ENCODE data around the gene MGAT4D.

Gene MGAT4D

DNA sequence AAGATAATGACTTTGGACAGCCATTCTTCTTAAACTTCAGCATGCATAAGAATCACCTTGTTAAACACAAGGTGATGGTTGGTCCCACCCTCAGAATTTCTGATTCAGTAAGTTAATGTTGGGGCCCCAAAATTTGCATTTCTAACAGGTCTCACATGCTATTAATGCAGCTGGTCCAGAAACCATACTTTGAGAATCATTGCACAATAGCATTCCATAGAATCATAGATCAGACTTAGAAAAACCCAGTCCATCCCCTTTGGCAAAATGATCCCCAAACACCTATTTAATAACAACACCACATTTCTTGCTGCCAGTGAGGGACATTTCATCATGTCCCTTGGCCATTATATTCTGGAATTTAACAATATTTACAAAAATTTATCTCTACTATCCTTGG, 6.2 kb upstream of the MGAT4D start:
- TF ChIP-seq, protein P1, sequence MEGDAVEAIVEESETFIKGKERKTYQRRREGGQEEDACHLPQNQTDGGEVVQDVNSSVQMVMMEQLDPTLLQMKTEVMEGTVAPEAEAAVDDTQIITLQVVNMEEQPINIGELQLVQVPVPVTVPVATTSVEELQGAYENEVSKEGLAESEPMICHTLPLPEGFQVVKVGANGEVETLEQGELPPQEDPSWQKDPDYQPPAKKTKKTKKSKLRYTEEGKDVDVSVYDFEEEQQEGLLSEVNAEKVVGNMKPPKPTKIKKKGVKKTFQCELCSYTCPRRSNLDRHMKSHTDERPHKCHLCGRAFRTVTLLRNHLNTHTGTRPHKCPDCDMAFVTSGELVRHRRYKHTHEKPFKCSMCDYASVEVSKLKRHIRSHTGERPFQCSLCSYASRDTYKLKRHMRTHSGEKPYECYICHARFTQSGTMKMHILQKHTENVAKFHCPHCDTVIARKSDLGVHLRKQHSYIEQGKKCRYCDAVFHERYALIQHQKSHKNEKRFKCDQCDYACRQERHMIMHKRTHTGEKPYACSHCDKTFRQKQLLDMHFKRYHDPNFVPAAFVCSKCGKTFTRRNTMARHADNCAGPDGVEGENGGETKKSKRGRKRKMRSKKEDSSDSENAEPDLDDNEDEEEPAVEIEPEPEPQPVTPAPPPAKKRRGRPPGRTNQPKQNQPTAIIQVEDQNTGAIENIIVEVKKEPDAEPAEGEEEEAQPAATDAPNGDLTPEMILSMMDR (IDR thresholded peaks at IDR 0.05): no peak
- no peak for TF ChIP-seq ZFX (IDR thresholded peaks at IDR 0.05; ENCODE audit: borderline replicate concordance)
- H3K27ac ChIP-seq: no peak overlapping the region

DNA sequence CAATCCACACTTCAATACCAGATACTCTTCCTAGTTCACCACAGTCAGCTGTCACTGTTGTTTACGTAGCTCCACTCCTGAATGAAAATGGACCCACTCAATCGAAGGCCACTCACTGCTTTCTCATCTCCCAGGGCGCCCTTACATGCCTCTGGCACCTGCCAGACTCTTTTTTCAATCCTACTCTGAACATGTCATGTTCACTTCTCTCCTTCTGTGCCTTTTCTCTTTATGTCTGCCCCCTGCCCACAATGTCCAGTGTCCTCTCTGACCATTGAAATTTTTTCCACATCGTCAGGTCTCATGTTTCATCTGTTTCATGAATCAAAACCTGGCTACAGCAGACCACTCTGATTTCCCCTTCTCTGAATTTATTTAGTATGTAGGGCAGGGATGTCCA, 1.3 kb upstream of the MGAT4D start:
- TF ChIP-seq, protein P1 (IDR thresholded peaks at IDR 0.05): no peak
- TF ChIP-seq ZFX (IDR thresholded peaks at IDR 0.05; ENCODE audit: borderline replicate concordance): no peak
- H3K27ac ChIP-seq: no peak overlapping the region

DNA sequence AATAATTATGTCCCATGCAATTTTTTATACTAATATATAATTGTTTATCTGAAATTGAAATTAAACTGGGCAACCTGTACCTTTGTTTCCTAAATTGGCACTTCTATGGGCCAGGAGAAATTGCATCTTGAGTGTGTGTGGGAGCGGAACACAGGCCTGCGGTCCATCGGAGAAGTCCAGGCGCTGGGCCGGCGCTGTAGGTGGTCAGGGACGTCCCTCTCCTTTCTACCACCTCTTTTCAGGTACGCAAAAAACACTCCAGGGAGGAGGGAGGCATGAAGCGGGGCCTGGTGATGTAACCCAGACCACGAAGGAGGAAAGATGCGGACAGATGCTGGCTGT, 717 bp downstream of the MGAT4D start:
- no peak overlapping the region for H3K27ac ChIP-seq
- TF ChIP-seq, protein P1 (IDR thresholded peaks at IDR 0.05): no peak
- no peak for TF ChIP-seq ZFX (IDR thresholded peaks at IDR 0.05; ENCODE audit: borderline replicate concordance)

DNA sequence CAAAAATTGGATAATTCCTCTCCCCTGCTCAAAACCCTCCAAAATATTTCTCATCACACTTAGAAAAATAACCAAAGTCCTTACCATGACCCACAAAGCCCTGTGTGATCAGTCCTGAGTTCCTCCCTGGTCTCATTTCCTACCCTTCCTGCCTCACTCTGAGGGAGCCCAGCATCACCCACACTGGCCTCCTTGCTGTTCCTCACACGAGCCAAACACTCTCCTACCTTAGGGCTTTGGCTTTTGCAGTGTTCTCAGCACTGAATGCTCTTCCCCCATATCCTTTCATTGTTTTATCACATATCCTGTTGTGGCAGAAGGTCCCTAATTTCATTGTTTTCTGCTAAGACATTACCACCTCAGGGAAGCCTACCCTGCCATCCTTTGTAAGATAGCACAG, 12.2 kb downstream of the MGAT4D start:
- H3K27ac ChIP-seq: no peak overlapping the region
- TF ChIP-seq, protein P1 (IDR thresholded peaks at IDR 0.05): no peak
- no peak for TF ChIP-seq ZFX (IDR thresholded peaks at IDR 0.05; ENCODE audit: borderline replicate concordance)

DNA sequence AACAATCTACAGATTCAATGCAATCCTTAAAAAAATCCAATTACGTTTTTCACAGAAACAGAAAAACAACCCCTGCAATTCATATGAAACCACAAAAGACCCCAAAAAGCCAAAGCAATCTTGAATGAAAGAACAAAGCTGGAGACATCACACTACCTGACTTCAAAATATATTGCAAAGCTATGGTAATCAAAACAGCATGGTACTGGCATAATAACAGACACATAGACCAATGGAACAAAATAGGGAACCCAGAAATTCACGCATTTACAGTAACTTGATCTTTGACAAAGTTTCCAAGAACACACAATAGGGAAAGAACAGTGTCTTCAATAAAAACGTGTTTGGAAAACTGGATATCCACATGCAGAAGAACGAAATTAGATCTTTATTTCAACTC, 14.6 kb downstream of the MGAT4D start:
- no peak overlapping the region for H3K27ac ChIP-seq
- TF ChIP-seq ZFX (IDR thresholded peaks at IDR 0.05; ENCODE audit: borderline replicate concordance): no peak
- TF ChIP-seq, protein P1 (IDR thresholded peaks at IDR 0.05): no peak

DNA sequence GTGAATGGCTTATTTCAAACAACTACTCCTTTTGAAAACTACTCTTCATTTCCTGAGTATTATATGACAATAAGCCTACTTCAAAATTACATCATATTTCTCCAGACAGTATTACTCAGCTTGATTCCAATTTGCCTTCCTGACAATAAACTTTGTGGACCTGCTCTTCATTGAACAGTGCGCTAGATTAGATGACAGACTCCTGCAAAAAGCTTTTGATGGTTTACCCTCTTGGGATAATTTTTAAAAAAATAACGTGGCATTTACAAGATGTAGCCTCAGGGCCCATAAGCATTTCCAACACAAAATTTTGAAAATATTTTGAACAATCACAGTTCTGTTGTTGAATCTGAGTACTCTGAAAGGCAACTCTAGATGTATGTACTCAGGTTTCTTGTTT, 25.9 kb downstream of the MGAT4D start:
- TF ChIP-seq, protein P1 (IDR thresholded peaks at IDR 0.05): no peak
- no peak for TF ChIP-seq ZFX (IDR thresholded peaks at IDR 0.05; ENCODE audit: borderline replicate concordance)
- no peak overlapping the region for H3K27ac ChIP-seq

DNA sequence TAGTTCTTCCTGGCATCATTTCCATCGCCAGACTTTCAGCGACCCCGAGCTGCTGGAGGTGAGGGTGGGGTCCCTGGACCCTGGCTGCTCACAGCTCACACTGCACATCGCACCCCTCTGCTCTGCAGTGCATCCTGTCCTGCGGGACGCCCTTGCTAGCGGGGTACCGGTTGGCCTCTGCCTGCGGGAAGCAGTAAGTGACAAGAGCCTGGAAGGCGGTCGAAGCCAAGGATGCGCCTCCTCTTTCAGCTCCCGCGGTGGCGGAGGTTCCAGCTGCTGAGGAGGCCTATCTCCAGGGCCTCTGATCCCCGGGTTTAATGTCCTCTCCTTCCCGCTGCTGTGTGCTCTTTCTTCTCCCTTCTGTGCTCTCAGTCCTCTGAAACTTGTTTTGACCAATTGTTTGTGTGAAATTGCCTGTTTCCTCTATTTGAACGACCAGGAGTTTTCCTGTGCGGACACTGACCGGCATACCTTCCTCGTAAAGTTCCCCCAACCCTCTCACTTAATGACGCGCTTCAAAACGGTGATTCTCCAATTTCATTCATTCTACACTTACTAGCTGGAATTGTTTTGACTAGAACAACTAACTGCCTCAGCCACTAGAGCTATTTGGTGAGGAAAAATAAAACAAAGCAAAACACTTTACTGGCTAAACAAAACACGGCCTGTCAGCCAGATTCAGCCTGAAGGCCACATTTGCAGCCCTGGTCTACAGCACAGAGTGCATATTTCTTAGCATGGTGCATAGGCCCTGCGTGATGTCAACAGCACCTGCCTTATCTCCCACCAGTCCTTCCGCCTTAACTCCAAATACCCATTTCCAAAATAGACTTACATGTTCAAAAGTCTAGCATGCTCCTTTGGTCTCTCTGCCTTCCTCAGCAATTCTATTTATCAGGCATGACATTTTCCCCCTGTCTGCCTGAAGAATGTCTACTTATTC, 28.0 kb downstream of the MGAT4D start:
- H3K27ac ChIP-seq: no peak overlapping the region
- no peak for TF ChIP-seq ZFX (IDR thresholded peaks at IDR 0.05; ENCODE audit: borderline replicate concordance)
- TF ChIP-seq, protein P1 (IDR thresholded peaks at IDR 0.05): no peak

Data from 22Rv1 (cell line).